ENCODE measurements around the gene MPHOSPH9.
"Not testable (repeated sequence)": the region's sequence is repeated elsewhere in the genome, so short reads cannot be mapped to it uniquely, and the experiment has no call there.

MPHOSPH9 gene

GRCh38 chr12:123258593-123258992, 25.7 kb upstream of the MPHOSPH9 start:
- DNase-seq = no peak

GRCh38 chr12:123254853-123255446, 22.0 kb upstream of the MPHOSPH9 start:
- DNase-seq = no peak

GRCh38 chr12:123253641-123254459, 20.9 kb upstream of the MPHOSPH9 start:
- no peak for DNase-seq

- not testable (repeated sequence) for DNase-seq
Measured at GRCh38 chr12:123252365-123252764, 19.4 kb upstream of the MPHOSPH9 start.

GRCh38 chr12:123251403-123252076, 18.6 kb upstream of the MPHOSPH9 start:
- no peak for DNase-seq

GRCh38 chr12:123250471-123251383, 17.8 kb upstream of the MPHOSPH9 start:
- DNase-seq = no peak

GRCh38 chr12:123248996-123249741, 16.2 kb upstream of the MPHOSPH9 start:
- DNase-seq = not testable (repeated sequence)

GRCh38 chr12:123248129-123248528, 15.2 kb upstream of the MPHOSPH9 start:
- DNase-seq = not testable (repeated sequence)

- DNase-seq = no peak
Measured at GRCh38 chr12:123245678-123246077, 12.7 kb upstream of the MPHOSPH9 start.

- DNase-seq = no peak
Measured at GRCh38 chr12:123243671-123244262, 10.8 kb upstream of the MPHOSPH9 start.

GRCh38 chr12:123242116-123242904, 9.4 kb upstream of the MPHOSPH9 start:
- DNase-seq = no peak

GRCh38 chr12:123238961-123239360, 6.0 kb upstream of the MPHOSPH9 start:
- DNase-seq = no peak

GRCh38 chr12:123238330-123238682, 5.4 kb upstream of the MPHOSPH9 start:
- DNase-seq = no peak

- DNase-seq = peak; percentile 57
Measured at GRCh38 chr12:123237646-123238329, 4.8 kb upstream of the MPHOSPH9 start.

GRCh38 chr12:123233505-123234308, 766 bp upstream of the MPHOSPH9 start:
- no peak for DNase-seq

- no peak for DNase-seq
Measured at GRCh38 chr12:123232472-123232806, 502 bp downstream of the MPHOSPH9 start.

- no peak for DNase-seq
Measured at GRCh38 chr12:123231931-123232330, 1.0 kb downstream of the MPHOSPH9 start.

- no peak for DNase-seq
Measured at GRCh38 chr12:123229051-123229450, 3.9 kb downstream of the MPHOSPH9 start.

- no peak for DNase-seq
Measured at GRCh38 chr12:123227581-123228258, 5.2 kb downstream of the MPHOSPH9 start.
